Right lobe of liver (tissue), 4 donors: ENCODE measurements around the gene FRY.

Experiments used
- CTCF ChIP-seq, 4 donors: fragments of 200-600 bp in 3 of 4; fragments of 450-650 bp in 1 of 4; IDR thresholded peaks; one replicate each; pipeline versions ENCODE4 v1.5.1 to v1.8.0; 2016 to 2022; ENCODE audit warnings: antibody characterized with exemption in 4 of 4, mild to moderate bottlenecking in 2 of 4
- POLR2A ChIP-seq: fragments of 450-650 bp; IDR thresholded peaks from one replicate; pipeline ENCODE4 v1.6.1; 2017; ENCODE audit warnings: antibody characterized with exemption, mild to moderate bottlenecking
- donor health status: DM: no; HTN: no; CAD: no.
- donor health status: DM: no; HTN: no; CAD: no.
- donor health status: DM: no; HTN: yes; CAD: no.

GRCh38 chr13:32060401-32060878 is 28.9 kb downstream of the FRY start:
- no peak for TF ChIP-seq CTCF (IDR thresholded peaks at IDR 0.05)
- TF ChIP-seq POLR2A, result no peak
